SH-SY5Y (cell line): Measurements from ENCODE around the gene IQCC.

ENCODE experiments used
- GATA2 ChIP-seq: IDR thresholded peaks from 2 replicates; pipeline ENCODE4 v1.6.1; 2011; ENCODE audit warnings: mild to moderate bottlenecking, low read depth, low read length
- GATA3 ChIP-seq: IDR thresholded peaks from 2 replicates; pipeline ENCODE4 v1.6.1; 2011; ENCODE audit warnings: low read depth, mild to moderate bottlenecking, low read length, moderate library complexity

IQCC gene

GRCh38 chr1:32232558-32233304 lies 27.3 kb downstream of the IQCC start:
- no peak for TF ChIP-seq GATA3
- no peak for TF ChIP-seq GATA2

GRCh38 chr1:32234792-32235191 lies 29.3 kb downstream of the IQCC start:
- TF ChIP-seq GATA2, result no peak
- no peak for TF ChIP-seq GATA3

GRCh38 chr1:32239337-32239736 lies 33.9 kb downstream of the IQCC start:
- no peak for TF ChIP-seq GATA2
- no peak for TF ChIP-seq GATA3

- TF ChIP-seq GATA3 (no peak), GATA2 (no peak)
These were observed 34.3 kb downstream of the IQCC start for GRCh38 chr1:32239790-32240139.

- no peak for TF ChIP-seq GATA3
- TF ChIP-seq GATA2, result no peak
These were observed 34.9 kb downstream of the IQCC start for GRCh38 chr1:32240140-32240951.

- TF ChIP-seq GATA3 (no peak), GATA2 (no peak)
These were observed 35.7 kb downstream of the IQCC start for GRCh38 chr1:32241001-32241763.

GRCh38 chr1:32242341-32242851 lies 36.9 kb downstream of the IQCC start:
- no peak for TF ChIP-seq GATA3
- TF ChIP-seq GATA2, result no peak

- TF ChIP-seq GATA2 (no peak), GATA3 (no peak)
These were observed 41.4 kb downstream of the IQCC start, which contains the start of gene FAM167B for GRCh38 chr1:32246888-32247273. FAM167B (plus strand) TSS chr1:32247222; CDS start chr1:32247422, 200 bp downstream.

- no peak for TF ChIP-seq GATA3
- TF ChIP-seq GATA2, result no peak
These were observed 42.0 kb downstream of the IQCC start for GRCh38 chr1:32247452-32247851.

GRCh38 chr1:32247983-32248889 lies 42.8 kb downstream of the IQCC start:
- TF ChIP-seq GATA3, result no peak
- no peak for TF ChIP-seq GATA2

- TF ChIP-seq GATA2, result no peak
- no peak for TF ChIP-seq GATA3
These were observed 44.5 kb downstream of the IQCC start for GRCh38 chr1:32249831-32250525.

GRCh38 chr1:32250893-32251716 lies 45.6 kb downstream of the IQCC start, which contains the start of gene LCK:
LCK (plus strand) TSS chr1:32251265; CDS start chr1:32274330, 23,065 bp downstream.
- TF ChIP-seq GATA2 (no peak), GATA3 (no peak)
